HFFc6 (cell line): ENCODE results near the gene DISP3. TPM values are rescaled to one million over a fixed set of nuclear protein-coding genes. Genes with fewer than 3 reads are reported as not detected.

Experiments used
- DNase-seq: peaks from one replicate; pipeline ENCODE4 v3.0.0-alpha.2; 2018
- H3K27ac Mint-ChIP-seq: 2 replicates; pipeline ENCODE4 v1.8.0; 2020; ENCODE audit warnings: mild to moderate bottlenecking, mixed read lengths
- H3K27me3 Mint-ChIP-seq: 2 replicates; pipeline ENCODE4 v1.8.0; 2021; ENCODE audit warnings: mild to moderate bottlenecking, moderate library complexity, mixed read lengths; ENCODE audit not compliant: insufficient read depth
- H3K36me3 Mint-ChIP-seq: 2 replicates; pipeline ENCODE4 v1.8.0; 2021; ENCODE audit warnings: low read depth, mixed read lengths
- H3K4me1 Mint-ChIP-seq: 2 replicates; pipeline ENCODE4 v1.8.0; 2020; ENCODE audit warnings: low read depth, mixed read lengths
- H3K4me3 Mint-ChIP-seq: 2 replicates; pipeline ENCODE4 v1.8.0; 2020; ENCODE audit warnings: mild to moderate bottlenecking, moderate library complexity, mixed read lengths
- H3K9me3 Mint-ChIP-seq: 2 replicates; pipeline ENCODE4 v1.8.0; 2020; ENCODE audit warnings: mild to moderate bottlenecking, mixed read lengths
- total RNA-seq, 6 experiments: library from RNA; stranded (reverse); fragmentation: NEBNext Ultra II Directional; extraction: Animal tissue kit (Norgen Biotek cat#: 25700); gene quantifications; 2 replicates in 1 of 6; 3 replicates in 5 of 6; pipeline ENCODE4 v1.2.3, GENCODE V29; 2021
- TF ChIP-seq, protein P1 (sequence below): fragments of 200-600 bp; sonication (generic); IDR thresholded peaks from 2 replicates; pipeline ENCODE4 v1.5.0; 2021; ENCODE audit warnings: antibody characterized with exemption, mild to moderate bottlenecking

Gene DISP3
- total RNA-seq, 6 experiments from 2014 or later, result not detected

DNA sequence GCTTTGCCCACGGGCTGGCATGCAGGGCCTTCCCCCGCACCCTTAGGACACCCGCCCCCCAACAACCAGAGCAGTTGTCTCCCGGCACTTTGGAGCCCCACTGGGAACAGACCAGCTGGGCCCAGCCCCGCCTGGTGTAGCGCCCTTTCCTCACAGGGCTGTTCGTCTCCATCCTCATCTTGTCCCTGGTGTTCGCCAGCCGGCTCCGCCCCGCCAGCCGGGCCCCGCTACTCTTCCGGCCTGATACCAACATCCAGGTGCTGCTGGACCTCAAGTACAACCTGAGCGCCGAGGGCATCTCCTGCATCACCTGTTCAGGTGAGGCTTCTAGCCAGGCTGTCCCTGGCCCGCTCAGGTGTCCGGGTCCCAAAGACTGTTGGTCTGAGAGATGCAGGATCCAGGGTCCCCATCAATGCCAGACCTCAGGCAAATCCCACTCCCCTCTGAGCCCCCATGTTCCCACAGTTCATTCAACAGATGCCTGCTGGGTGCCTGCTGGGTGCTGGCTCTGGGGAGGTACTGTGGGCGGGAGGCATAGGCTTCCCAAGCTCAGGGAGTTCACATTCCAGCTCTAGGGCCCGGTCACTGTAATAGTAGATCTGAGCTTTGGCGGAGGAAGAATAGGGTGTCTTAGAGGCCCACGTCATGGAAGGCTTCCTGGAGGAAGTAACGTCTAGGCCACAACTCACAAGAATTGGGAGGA lies 41.7 kb downstream of the DISP3 start:
- H3K4me1 Mint-ChIP-seq, result no peaks in the 10 kb centered on the region
- H3K4me3 Mint-ChIP-seq, result no peak overlapping the region
- no peaks in the 10 kb centered on the region for H3K9me3 Mint-ChIP-seq
- H3K27ac Mint-ChIP-seq, result no peak overlapping the region
- DNase-seq, result no peak
- no peaks in the 10 kb centered on the region for H3K36me3 Mint-ChIP-seq
- peaks cover 23% of the 10 kb centered on the region for H3K27me3 Mint-ChIP-seq
- TF ChIP-seq, protein P1, sequence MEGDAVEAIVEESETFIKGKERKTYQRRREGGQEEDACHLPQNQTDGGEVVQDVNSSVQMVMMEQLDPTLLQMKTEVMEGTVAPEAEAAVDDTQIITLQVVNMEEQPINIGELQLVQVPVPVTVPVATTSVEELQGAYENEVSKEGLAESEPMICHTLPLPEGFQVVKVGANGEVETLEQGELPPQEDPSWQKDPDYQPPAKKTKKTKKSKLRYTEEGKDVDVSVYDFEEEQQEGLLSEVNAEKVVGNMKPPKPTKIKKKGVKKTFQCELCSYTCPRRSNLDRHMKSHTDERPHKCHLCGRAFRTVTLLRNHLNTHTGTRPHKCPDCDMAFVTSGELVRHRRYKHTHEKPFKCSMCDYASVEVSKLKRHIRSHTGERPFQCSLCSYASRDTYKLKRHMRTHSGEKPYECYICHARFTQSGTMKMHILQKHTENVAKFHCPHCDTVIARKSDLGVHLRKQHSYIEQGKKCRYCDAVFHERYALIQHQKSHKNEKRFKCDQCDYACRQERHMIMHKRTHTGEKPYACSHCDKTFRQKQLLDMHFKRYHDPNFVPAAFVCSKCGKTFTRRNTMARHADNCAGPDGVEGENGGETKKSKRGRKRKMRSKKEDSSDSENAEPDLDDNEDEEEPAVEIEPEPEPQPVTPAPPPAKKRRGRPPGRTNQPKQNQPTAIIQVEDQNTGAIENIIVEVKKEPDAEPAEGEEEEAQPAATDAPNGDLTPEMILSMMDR, result no peak

DNA sequence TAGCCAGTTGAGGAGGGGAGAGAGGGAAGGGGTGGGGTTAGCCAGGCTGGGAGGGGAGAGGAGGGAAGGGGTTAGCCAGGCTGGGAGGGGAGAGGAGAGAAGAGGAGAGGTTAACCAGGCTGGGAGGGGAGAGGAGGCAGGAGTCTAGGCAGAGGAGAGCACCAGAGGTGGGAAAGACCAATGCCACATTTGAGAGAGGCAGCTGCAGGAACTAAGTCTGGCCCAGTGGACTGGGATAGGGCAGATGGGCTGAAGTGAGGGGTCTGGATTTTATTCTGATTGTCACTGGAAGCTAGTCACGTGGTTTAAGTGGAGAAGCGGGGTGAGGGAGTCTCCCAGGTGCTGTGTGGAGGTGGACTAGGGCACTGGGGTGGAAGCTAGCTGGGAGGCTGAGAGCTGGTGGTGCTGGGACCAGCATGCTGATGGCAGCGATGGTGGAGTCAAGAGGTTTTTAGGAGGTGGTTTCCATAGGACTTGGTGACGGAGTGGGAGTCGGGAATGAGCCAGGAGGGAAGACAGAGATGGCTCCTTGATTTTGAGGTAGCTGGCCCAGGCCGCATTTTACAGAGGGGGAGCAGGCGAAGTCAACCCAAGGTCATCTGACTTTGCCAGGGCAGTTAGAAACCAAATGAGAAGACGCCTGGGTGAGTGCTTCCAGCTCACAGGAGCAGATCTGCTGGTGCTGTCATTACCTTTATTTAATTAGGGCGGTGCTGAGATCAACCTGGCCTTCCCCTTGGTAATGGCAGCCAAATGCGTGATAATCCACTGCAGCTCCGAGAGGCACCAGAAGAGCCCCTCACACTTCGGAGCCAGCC lies 42.8 kb downstream of the DISP3 start:
- H3K36me3 Mint-ChIP-seq, result no peaks in the 10 kb centered on the region
- H3K27ac Mint-ChIP-seq, result no peak overlapping the region
- TF ChIP-seq, protein P1, result no peak
- peaks cover 23% of the 10 kb centered on the region for H3K27me3 Mint-ChIP-seq
- no peak overlapping the region for H3K4me3 Mint-ChIP-seq
- H3K9me3 Mint-ChIP-seq, result no peaks in the 10 kb centered on the region
- no peaks in the 10 kb centered on the region for H3K4me1 Mint-ChIP-seq
- no peak for DNase-seq

DNA sequence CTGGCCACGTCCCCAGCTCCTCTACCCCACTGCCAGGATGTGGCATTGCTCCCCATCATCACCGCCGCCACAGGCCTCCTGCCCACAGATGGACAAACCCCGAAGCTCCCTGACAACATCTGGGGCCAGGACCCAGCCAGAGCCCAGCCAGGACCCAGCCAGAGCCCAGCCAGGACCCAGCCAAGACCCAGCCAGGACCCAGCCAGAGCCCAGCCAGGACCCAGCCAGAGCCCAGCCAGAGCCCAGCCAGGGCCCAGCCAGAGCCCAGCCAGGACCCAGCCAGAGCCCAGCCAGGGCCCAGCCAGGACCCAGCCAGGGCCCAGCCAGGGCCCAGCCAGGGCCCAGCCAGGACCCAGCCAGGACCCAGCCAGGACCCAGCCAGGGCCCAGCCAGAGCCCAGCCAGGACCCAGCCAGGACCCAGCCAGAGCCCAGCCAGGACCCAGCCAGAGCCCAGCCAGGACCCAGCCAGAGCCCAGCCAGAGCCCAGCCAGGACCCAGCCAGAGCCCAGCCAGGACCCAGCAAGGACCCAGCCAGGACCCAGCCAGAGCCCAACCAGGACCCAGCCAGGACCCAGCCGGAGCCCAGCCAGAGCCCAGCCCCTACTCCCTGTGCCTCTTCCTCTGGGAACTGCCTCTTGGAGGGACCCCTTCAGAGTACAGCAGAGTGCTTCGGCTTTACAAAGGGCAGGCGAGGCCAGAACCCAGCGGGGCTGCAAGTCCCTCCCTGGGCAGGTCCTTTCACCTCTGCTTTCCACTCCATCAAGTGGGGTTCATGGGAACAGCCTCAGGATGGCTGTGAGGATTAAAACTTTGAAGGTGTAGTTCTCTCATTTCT lies 43.7 kb downstream of the DISP3 start:
- DNase-seq, result no peak
- Mint-ChIP-seq H3K27me3 (peaks cover 23% of the 10 kb centered on the region), H3K36me3 (no peaks in the 10 kb centered on the region), H3K27ac (no peak overlapping the region), H3K4me3 (no peak overlapping the region), H3K4me1 (no peaks in the 10 kb centered on the region), H3K9me3 (no peaks in the 10 kb centered on the region)
- TF ChIP-seq, protein P1, result no peak

DNA sequence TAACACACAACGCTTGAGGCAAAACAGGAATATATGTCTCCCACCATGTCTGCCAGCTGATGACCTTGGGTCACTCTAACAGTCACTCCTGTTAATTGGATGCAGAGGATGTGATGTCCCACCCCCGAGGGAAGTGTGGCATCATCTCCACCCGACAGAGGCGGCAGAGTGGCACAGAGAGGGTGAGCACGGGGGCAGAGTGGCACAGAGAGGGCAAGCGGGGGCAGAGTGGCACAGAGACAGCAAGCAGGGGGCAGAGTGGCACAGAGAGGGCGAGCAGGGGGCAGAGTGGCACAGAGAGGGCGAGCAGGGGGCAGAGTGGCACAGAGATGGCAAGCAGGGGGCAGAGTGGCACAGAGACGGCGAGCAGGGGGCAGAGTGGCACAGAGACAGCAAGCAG lies 44.3 kb downstream of the DISP3 start:
- Mint-ChIP-seq H3K36me3 (no peaks in the 10 kb centered on the region), H3K4me3 (no peak overlapping the region), H3K27me3 (peaks cover 26% of the 10 kb centered on the region), H3K27ac (no peak overlapping the region), H3K4me1 (no peaks in the 10 kb centered on the region), H3K9me3 (no peaks in the 10 kb centered on the region)
- DNase-seq, result no peak
- TF ChIP-seq, protein P1, result no peak

DNA sequence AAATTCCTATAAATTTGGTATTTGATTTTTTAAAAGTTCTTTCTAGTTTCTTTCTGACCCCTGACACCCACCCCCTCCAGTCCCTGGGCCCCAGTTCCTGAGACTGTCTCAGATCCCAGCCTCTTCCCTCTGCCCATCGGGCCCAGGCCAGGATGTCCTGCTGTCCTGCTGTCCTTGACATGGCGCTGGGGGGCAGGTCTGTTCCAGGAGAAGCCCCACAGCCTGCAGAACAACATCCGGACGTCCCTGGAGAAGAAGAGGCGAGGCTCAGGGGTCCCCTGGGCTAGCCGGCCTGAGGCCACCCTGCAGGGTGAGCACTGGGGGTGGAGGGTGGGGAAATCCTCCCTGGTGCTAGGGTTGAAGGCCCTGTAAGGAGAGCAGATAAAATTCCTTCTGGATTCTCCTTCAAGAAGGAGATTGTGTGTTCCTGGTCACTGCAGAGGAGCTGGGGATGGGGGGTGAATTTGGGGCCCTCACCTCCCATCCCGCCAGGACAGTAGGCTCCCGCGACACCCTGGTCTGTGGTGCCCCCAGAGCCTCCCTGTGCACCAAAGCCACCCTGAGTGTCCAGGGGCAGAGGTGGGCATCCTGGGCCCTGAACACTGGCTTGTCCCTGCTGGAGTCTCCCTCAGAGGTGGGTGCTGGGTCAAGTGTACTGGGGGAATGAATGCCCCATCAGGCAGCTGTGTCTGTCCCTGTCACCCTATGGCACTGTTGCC lies 45.0 kb downstream of the DISP3 start:
- Mint-ChIP-seq H3K9me3 (no peaks in the 10 kb centered on the region), H3K27ac (no peak overlapping the region), H3K27me3 (peaks cover 27% of the 10 kb centered on the region), H3K36me3 (no peaks in the 10 kb centered on the region), H3K4me1 (no peaks in the 10 kb centered on the region), H3K4me3 (no peak overlapping the region)
- TF ChIP-seq, protein P1, result no peak
- DNase-seq, result no peak
